Superior temporal gyrus (tissue), 1 donor: Measurements from ENCODE around the gene UBE2L6.

Experiments used
- DNase-seq: peaks from one replicate; pipeline ENCODE4 v3.0.0-alpha.2; 2016; ENCODE audit errors: extremely low spot score

Gene UBE2L6

DNA sequence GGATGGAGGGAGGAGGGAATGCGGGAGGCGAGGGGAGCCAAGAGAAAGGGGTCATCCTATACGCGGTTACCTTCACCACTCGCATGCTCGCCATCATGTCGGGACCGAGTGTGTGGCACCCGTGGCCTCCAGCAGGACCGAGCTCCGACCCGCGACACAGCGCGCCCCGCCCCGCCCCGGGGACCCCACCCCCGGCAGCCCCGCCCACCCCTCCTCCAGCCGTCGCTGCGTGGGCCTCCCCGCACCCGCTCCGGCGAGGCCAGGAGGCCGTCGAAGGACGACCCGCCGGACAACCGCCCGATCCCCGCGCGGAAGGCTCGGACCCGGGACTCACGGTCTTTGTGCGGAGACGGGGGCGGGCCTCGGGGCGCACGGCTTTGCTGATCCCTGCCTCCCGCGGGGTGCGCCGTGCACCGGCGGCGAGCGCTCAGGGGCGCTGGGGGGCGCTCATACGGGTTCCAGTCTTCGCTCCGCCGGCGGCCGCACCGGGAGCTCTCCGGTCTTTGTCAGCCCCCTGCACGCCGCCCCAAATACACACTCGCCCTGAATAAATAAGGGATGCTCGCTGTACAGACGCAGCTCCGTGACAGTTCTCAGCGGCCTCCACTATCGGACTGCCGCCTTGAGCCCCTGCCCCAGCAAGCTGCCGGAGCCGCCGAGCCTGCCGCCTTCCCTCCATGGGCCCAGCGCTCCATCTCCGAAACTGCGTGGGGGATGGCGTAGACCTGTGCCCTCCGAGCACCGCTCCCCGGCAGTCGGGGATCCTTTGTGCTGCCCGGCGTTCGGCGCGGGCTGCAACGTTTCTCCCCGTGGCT is at the start of gene UBE2L6:
TSS of gene UBE2L6 (minus strand) at position 158 of the 815 bp plus-strand sequence. CDS start at position 97, 61 bp downstream.
- DNase-seq, result peak; percentile 59

DNA sequence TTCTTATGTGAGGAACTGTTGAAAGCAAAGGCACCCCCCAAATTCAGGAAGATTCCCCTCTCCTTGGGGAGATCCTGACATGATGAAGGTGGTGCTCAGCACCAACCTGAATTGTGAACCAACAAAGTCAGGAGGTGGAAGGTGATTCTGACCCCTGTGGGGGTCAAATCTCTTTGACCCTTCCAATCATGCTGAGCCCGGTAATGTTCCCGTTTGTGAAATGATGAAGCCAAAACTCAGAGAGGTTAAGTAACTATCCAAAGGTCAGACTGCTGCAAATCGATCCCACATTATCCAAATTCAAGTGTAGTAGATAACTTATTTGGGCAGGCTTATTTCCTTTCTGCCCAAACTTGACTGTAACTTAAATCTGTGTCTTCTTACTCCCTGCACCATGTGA is 49.1 kb upstream of the UBE2L6 start:
- DNase-seq, result no peak

DNA sequence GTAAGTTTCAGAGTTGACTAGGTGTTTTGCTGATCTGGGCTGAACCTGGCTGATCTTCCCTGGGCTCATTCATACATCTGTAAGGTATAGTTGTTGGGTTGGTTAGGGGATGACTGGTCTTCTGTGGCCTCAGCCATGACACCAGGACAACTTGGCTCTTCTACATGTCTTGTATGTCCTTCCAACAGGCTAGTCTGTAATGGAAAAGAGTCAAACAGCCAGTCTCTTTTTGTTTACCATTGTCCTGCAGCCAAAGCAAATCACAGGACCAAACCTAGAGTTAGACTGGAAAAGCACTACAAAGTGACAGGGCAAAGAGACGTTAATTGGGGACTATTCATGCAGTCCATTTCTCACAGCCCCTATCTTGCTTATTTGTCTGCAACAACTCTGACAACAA is 47.8 kb upstream of the UBE2L6 start:
- DNase-seq, result no peak

DNA sequence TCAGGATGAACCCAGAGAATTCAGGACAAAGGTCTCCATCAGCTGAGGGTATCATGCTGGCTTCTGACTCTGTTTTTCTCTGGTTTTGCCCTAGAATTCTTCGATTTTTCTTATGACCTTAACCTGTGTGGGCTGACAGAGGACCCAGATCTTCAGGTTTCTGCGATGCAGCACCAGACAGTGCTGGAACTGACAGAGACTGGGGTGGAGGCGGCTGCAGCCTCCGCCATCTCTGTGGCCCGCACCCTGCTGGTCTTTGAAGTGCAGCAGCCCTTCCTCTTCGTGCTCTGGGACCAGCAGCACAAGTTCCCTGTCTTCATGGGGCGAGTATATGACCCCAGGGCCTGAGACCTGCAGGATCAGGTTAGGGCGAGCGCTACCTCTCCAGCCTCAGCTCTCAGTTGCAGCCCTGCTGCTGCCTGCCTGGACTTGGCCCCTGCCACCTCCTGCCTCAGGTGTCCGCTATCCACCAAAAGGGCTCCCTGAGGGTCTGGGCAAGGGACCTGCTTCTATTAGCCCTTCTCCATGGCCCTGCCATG is 46.8 kb upstream of the UBE2L6 start:
- DNase-seq, result no peak

DNA sequence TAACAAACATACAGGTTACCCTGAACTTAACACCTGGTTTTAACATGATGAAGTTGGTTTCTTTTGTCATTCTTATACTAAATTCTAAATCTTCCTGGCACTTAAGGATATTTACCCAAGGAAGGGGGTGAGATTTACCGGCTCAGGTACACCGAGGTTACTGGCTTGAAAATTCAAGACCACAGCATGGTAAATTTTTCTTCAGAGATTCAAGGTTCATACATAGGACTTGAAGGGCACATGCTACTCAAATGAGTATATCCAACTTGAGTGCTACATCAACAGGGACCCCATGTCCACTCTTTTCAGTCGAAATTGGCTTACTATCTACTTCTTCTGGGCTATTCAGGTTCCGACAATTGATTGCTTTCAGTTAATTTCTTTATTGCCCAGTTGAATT is 42.7 kb upstream of the UBE2L6 start:
- no peak for DNase-seq

DNA sequence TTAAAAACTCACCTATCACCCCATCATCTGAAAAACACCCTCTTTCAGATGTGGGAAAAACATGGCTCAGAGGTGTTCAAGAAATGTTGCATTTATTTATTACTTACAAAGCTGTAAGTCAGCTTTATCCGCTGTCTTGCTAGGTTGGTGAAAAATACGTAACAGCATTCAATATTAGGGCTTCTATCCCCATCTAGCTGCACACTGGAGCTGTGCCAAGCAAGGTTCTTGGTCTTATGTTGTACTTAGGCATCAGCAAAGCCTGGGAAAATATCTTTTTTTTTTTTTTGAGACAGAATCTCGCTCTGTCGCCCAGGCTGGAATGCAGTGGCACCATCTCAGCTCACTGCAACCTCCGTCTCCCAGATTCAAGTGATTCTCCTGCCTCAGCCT is 37.6 kb upstream of the UBE2L6 start:
- no peak for DNase-seq

DNA sequence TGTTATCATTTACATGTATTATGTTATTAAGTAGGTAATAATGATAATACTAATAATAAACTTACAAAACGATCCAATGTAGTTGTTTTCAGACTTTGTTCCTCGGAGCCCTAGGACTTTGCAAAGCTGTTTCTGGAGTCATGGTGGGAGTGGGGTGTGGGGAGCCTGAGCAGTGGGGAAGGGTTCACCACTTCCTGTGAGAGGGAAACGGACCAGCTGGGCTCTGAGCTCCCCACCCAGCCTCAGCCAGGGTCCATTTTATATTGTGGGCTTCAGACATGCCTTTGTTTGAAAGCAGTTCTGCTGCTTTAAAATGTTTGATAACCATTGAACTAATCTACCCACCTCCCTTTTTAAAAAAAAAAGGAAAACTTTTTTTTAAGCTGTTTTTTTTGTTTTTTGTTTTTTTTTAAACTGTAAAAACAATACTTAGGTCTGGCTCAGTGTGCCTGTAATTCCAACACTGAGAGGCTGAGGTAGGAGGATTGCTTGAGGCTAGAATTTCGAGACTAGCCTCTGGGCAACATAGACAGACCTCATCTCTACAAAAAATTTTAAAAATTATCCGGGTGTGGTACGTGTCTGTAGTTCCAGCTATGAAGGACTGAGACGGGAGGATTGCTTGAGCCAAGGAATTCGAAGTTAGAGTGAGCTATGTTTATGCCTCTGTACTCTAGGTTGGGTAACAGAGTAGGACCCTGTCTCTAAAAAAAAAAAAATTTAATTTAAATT is 37.0 kb upstream of the UBE2L6 start:
- DNase-seq, result no peak

DNA sequence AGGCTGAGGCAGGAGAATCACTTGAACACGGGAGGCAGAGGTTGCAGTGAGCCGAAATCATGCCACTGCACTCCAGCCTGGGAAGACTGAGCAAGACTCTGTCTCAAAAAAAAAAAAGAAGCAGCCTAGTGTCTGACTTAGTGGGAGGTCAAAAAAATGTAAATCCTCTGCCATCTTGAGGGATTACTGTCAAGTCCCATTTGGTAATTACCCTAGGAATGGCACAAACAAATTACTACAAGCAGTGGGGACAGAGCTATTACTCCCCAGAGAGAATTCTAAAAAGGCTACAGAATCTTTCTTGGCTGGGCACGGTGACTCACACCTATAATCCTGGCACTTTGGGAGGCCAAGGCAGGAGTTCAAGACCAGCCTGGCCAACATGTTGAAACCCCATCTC is 33.8 kb upstream of the UBE2L6 start:
- DNase-seq, result no peak

DNA sequence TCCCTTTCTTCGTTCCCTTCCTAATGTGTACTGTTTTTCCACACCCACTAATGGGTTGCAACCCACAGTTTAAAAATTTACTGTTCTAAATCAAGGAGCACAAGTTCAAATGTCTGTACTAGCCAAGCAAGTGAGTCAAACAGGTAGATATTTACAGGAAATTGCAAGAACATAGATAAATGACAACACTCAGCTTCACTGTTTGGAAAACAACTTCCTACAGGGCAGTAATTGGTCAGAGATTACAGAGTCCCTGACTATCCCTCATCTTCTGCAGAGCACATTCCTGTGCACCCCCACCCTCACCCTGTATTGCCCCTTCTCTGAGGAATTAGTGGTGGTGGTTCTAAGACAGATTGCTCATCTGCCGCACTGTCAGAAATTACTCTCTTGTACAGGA is 31.9 kb upstream of the UBE2L6 start:
- DNase-seq, result no peak

DNA sequence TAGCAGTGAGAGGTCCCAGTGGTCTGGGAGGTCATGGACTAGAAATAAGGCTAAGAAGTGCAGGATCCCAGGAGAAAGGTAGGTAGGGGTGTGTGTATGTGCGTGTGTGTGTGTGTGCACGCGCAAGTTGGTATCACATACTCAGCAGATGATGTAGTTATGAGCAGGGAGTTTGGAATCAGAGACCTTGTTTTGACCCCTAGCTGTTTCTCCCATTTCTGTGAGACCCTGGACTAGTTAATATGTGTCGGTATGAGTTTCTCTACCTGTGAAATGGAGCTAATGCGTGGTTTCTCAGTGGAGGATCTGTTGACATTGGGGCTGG is 31.3 kb upstream of the UBE2L6 start:
- no peak for DNase-seq

DNA sequence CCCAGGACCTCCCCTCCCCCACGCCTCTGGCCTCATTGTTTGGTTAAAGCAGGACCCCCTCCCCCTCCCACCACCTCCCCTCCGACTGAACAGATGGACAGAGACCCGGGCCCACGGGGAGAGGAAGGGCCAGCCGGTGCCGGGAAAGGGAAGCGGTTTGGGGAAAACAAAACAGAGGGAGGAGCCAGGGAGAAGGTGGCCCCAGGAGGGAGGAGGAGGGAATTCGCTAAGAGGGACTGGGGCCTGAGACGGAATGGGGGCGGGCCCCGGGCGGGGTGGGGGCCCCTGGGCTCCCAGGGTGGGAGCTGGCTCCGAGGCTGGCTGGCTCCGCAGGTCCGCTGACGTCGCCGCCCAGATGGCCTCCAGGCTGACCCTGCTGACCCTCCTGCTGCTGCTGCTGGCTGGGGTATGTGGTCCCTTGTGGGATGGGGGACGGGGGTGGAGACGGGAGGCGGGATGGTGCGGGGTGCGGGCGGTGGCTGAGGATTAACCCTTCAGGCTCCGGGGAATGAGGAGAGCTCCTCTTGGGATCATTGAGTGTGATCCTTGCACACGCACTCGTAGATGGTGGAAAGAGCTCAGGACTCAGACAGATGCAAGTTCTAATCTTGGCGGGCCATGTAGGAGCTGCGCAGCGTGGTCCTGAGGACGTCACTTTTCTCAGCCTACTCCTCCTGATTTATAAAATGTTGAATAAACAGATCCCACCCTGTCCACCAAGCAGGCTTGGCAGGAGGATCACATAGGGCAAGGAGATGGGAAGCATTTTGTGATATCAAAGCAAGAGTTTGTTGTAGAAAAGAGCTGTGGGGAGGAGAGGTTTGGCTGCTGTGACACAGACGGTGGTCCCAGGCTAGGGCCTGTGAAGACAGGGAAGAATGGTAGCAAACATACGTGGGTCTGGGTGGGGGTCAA is 30.7 kb upstream of the UBE2L6 start:
- peak; percentile 30 for DNase-seq

DNA sequence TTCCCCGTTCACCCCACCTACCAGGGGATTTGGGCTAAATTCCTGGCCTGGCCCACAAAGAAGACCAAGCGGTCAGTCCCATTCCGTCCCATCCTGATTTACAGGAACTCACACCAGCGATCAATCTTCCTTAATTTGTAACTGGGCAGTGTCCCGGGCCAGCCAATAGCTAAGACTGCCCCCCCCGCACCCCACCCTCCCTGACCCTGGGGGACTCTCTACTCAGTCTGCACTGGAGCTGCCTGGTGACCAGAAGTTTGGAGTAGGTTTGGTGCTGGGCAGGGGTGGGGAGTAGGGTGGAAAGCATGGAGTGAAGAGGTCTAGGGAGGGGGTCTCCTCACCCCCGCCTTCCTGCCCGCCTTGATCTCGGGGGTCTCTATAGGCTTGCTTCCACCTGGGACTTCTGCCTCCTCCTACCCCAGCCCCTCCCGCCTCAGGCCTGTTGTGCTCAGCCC is 30.0 kb upstream of the UBE2L6 start, which contains the start of gene SERPING1:
TSS of gene SERPING1 (plus strand) at position 225 of the 455 bp plus-strand sequence. CDS start 586 bp downstream, outside the sequence.
- no peak for DNase-seq

DNA sequence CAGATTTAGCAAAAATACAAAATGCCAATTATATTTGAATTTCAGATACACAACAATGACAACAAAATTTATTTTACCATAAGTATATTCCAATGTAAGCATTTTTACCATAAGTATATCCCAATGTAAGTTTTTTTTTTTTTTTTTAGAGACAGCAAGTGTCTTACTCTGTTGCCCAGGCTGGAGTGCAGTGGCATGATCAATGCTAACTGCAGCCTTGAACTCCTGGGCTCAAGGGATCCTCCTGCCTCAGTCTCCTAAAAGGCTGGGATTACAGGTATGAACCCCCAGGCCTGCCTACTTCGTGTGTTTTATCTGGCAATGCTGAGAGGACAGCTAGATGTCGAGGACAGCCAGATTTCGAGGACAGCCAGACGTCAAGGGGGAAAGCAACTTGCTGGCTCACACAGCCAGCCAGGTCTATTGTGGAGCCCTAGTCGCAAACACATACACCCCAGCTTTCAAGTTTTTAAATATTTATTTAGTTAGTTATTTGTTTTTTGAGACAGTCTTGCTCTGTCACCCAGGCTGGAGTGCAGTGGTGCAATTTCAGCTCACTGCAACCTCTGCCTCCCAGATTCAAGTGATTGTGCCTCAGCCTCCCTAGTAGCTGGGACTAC is 28.9 kb upstream of the UBE2L6 start:
- DNase-seq, result no peak

DNA sequence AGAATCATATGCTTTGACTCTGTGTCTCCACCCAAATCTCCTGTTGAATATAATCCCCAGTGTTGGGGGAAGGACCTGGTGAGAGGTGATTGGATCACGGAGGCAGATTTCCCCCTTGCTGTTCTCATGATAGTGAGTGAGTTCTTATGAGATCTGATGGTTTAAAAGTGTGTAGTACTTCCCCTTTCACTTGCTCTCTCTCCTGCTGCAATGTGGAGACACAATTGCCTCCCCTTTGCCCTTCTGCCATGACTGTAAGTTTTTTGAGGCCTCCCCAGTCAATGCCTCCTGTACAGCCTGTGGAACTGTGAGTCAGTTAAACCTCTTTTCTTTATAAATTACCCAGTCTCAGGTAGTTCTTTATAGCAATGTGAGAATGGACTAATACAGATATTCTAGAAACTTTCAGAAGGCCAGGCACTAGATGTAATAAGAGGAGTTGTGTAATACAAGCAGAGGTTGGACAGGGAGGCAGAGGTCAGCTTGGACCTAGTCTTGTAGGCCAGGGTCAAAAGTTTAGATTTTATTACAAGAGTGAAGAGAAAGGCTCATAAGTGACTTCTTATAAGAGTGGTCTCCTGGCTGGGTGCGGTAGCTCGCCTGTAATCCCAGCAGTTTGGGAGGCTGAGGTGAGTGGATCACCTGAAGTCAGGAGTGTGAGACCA is 20.7 kb upstream of the UBE2L6 start:
- DNase-seq, result no peak

DNA sequence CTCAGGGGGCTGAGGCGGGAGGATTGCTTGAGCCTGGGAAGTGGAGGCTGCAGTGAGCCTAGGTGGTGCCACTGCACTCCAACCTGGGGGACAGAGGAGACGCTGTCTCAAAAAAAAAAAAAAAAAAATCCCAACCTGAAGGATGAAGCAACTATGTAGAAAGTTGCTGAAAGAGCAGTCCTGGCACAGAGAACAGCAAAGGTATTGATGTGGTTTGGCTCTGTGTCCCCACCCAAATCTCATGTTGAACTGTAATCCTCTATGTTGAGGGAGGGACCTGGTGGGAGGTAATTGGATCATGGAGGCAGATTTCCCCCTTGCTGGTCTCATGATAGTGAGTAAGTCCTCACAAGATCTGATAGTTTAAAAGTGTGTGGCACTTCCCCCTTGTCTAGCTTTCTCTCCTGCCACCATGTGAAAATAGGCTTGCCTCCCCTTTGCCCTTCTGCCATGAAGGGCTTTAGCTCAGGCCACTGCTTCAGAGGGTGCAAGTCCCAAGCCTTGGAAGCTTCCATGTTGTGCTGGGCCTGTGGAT is 19.3 kb upstream of the UBE2L6 start:
- no peak for DNase-seq

DNA sequence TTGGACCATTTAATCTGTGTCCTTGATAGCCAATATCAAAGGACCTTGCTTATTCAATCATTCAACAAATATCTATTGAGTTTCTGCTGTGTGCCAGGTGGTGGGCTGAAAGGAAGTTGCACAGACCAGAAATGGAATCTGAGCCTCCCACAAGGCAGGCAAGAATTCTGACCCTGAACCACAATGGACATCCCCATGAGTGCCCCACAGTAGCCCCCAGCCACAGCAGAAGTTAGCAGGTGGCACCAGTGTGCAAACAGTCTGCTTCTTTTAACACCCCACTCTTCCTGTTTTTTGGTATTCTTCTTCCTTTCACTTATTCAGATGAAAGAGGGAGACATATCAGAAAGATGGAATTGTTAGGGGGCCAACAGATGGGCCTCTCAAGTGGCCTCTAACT is 17.8 kb upstream of the UBE2L6 start:
- DNase-seq, result no peak

DNA sequence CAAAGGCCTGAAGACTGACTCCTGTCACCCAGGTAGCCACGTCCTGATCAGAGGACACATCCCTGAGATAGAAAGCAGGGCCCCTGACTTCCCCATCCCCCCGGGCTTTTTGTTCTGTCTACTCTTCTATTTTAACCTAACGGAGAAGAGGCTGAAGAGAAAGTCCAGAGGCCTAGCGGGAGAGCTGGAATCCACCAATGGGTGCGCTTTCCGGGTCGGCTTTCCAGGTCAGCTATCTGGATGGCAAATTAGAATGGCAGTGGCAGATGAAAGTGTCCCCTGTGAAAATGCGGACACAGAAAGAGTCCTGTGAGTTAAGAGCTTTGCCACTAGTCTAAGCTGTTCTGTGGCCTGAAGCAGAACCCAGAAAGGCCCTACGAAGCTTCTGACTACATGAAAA is 16.9 kb upstream of the UBE2L6 start:
- DNase-seq, result no peak

DNA sequence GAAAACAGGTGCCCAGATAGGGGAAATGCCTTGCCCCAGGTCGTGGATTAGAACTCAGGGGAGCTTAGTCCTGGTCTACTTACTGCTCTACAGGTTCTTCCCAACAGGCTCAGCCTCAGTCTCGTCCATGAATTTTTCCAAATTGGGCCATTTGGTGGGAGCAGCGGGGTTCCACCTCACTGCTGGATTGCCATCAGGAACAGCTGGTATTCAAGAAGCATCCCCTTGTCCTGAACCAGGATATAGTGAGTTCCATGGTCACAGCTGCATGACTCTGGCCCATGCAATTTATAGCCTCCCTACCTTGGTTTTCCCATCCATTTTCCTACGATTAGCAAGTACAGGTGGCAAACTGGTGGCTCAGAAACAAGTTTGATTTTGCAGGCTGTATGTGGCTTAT is 6.6 kb upstream of the UBE2L6 start:
- DNase-seq, result no peak

DNA sequence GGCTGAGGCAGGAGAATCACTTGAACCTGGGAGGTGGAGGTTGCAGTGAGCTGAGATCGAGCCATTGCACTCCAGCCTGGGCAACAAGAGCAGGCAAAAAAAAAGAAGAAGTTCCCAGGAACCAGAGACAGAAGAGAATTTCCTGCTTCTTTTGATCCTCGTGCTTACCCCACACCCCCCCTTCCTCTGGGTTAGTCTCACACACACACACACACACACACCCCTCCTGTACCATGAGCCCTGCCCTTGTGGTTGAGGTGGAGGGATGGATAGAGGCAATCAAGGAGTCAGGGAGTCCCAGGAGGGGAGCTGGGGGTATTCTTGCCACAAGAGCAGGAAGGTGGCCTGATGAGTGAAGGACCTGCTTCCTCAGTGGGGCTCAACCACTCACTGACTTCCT is 4.1 kb upstream of the UBE2L6 start:
- no peak for DNase-seq

DNA sequence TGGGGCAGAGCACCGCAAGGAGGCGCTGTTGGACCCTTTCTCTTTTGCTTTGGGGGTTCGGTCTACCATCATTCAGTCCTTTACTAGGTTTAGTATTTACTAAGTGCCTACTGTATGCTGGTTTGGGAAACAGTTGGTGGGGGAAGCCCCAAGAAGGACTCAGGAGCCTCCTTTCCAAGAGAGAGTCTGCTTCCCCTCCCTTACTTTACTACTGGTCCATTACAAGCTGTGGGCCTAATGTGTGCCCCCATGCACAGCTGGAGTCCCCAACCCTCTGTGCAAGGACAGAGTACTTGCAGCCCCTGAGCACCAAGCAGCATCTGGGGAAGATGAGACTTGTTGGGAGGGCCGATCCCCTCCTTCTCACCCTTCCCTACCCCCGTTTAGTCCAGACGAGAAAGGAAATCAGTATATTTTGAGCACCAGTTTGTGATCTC is 876 bp upstream of the UBE2L6 start:
- peak; percentile 93 for DNase-seq
